Upper lobe of left lung (tissue), 4 donors: ENCODE measurements around the gene SELENOT.

Experiments used
- CTCF ChIP-seq, 6 experiments: fragments of 450-650 bp in 4 of 6; fragments of 200-600 bp in 2 of 6; sonication (generic) in 2 of 6; IDR thresholded peaks; one replicate each; pipeline ENCODE4 v1.5.1; 2016 to 2019; ENCODE audit warnings: antibody characterized with exemption in 6 of 6
- EP300 ChIP-seq, 4 donors: sonication (generic); formaldehyde crosslinking; IDR thresholded peaks; one replicate each; pipeline ENCODE4 v1.5.1; 2017; ENCODE audit warnings: antibody characterized with exemption in 4 of 4, control low read depth in 2 of 4
- POLR2A ChIP-seq, 4 donors: fragments of 450-650 bp; IDR thresholded peaks; one replicate each; pipeline ENCODE4 v1.5.1; 2016 to 2017; ENCODE audit warnings: antibody characterized with exemption in 4 of 4, mild to moderate bottlenecking in 2 of 4
- POLR2AphosphoS5 ChIP-seq, 2 donors: sonication (generic); formaldehyde crosslinking; IDR thresholded peaks; one replicate each; pipeline ENCODE4 v1.5.1; 2017; ENCODE audit warnings: antibody characterized with exemption in 2 of 2

- no peak for TF ChIP-seq CTCF (IDR thresholded peaks at IDR 0.05)
- TF ChIP-seq EP300 (IDR thresholded peaks at IDR 0.05), result no peak
- TF ChIP-seq POLR2AphosphoS5 (IDR thresholded peaks at IDR 0.05), result no peak
- TF ChIP-seq POLR2A (IDR thresholded peaks at IDR 0.05), result no peak
These were observed 38.9 kb upstream of the SELENOT start for GRCh38 chr3:150564243-150564642.
